ENCODE data around the gene PTGFRN.

- TF ChIP-seq, protein P1, sequence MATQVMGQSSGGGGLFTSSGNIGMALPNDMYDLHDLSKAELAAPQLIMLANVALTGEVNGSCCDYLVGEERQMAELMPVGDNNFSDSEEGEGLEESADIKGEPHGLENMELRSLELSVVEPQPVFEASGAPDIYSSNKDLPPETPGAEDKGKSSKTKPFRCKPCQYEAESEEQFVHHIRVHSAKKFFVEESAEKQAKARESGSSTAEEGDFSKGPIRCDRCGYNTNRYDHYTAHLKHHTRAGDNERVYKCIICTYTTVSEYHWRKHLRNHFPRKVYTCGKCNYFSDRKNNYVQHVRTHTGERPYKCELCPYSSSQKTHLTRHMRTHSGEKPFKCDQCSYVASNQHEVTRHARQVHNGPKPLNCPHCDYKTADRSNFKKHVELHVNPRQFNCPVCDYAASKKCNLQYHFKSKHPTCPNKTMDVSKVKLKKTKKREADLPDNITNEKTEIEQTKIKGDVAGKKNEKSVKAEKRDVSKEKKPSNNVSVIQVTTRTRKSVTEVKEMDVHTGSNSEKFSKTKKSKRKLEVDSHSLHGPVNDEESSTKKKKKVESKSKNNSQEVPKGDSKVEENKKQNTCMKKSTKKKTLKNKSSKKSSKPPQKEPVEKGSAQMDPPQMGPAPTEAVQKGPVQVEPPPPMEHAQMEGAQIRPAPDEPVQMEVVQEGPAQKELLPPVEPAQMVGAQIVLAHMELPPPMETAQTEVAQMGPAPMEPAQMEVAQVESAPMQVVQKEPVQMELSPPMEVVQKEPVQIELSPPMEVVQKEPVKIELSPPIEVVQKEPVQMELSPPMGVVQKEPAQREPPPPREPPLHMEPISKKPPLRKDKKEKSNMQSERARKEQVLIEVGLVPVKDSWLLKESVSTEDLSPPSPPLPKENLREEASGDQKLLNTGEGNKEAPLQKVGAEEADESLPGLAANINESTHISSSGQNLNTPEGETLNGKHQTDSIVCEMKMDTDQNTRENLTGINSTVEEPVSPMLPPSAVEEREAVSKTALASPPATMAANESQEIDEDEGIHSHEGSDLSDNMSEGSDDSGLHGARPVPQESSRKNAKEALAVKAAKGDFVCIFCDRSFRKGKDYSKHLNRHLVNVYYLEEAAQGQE (IDR thresholded peaks at IDR 0.05; ENCODE audit: unreplicated experiment): no peak
- no peak for TF ChIP-seq CTCF (conservative IDR thresholded peaks at IDR 0.05; ENCODE audit: low read depth in 2 of 2)
- no peak for TF ChIP-seq EZH2 (IDR thresholded peaks at IDR 0.05; ENCODE audit: low read depth, unreplicated experiment)
- no peak for TF ChIP-seq CREB1 (CRISPR knock-in tag; IDR thresholded peaks at IDR 0.05; ENCODE audit: low read depth)
- TF ChIP-seq EZH2phosphoT487 (IDR thresholded peaks at IDR 0.05; ENCODE audit: unreplicated experiment): no peak
- TF ChIP-seq POLR2AphosphoS5 (IDR thresholded peaks at IDR 0.05; ENCODE audit: low read depth): no peak
- TF ChIP-seq ZNF114 (CRISPR knock-in tag; IDR thresholded peaks at IDR 0.05): no peak
- TF ChIP-seq ZNF331 (CRISPR knock-in tag; IDR thresholded peaks at IDR 0.05; ENCODE audit: low read depth): no peak
- TF ChIP-seq, protein P2, sequence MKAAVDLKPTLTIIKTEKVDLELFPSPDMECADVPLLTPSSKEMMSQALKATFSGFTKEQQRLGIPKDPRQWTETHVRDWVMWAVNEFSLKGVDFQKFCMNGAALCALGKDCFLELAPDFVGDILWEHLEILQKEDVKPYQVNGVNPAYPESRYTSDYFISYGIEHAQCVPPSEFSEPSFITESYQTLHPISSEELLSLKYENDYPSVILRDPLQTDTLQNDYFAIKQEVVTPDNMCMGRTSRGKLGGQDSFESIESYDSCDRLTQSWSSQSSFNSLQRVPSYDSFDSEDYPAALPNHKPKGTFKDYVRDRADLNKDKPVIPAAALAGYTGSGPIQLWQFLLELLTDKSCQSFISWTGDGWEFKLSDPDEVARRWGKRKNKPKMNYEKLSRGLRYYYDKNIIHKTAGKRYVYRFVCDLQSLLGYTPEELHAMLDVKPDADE (IDR thresholded peaks at IDR 0.05): no peak
- TF ChIP-seq STAT1 (IDR thresholded peaks at IDR 0.05; ENCODE audit: unreplicated experiment): no peak
- no peak for TF ChIP-seq NANOG (IDR thresholded peaks at IDR 0.05; ENCODE audit: borderline replicate concordance)
Observed at GRCh38 chr1:116907351-116907750, 2.4 kb upstream of the PTGFRN start.
